Islet of Langerhans (tissue), 1 donor: Measurements from ENCODE around the gene LIG1.
"Not testable (repeated sequence)": the region's sequence is repeated elsewhere in the genome, so short reads cannot be mapped to it uniquely, and the experiment has no call there.

Experiments used
- FAIRE-seq: peaks from one replicate; lab custom pipeline; 2011; peaks lifted over from hg19 to GRCh38; lab: Jason Lieb, UNC

The LIG1 gene

GRCh38 chr19:48070177-48070769 lies 99.9 kb downstream of the LIG1 start:
- not testable (repeated sequence) for FAIRE-seq

- FAIRE-seq: no peak
Measured at GRCh38 chr19:48069435-48069834, 100.7 kb downstream of the LIG1 start.
